ENCODE measurements around the gene DARS1.
A peak's percentile ranks its signal among the peaks of the same experiment; 100 is the strongest.

The DARS1 gene

GRCh38 chr2:136024616-136025015 is 39.2 kb upstream of the DARS1 start:
- Histone ChIP-seq H3K27me3 (ENCODE audit: control insufficient read depth, insufficient read depth, low read length) (0 out of 2 replicates have a peak, but pooled peaks cover 6% of the 10 kb centered on the region), H3K36me3 (ENCODE audit: control insufficient read depth, insufficient read depth, low read length) (no peaks in the 10 kb centered on the region), H3K9me3 (ENCODE audit: control insufficient read depth, insufficient read depth, low read length) (no peaks in the 10 kb centered on the region), H3K4me1 (ENCODE audit: control insufficient read depth, insufficient read depth, low read length) (peaks cover 22% of the 10 kb centered on the region), H3K9ac (ENCODE audit: low read depth, low read length) (0 out of 2 replicates have a peak overlapping the region, but pooled peaks have one; percentile 70), H3K27ac (ENCODE audit: low read depth, low read length) (peak overlapping the region; percentile 93), H3K4me3 (ENCODE audit: low read depth, low read length) (peak overlapping the region; percentile 61)

GRCh38 chr2:136024185-136024584 is 38.8 kb upstream of the DARS1 start:
- Histone ChIP-seq H3K9ac (ENCODE audit: low read depth, low read length) (no peak overlapping the region), H3K27me3 (ENCODE audit: control insufficient read depth, insufficient read depth, low read length) (0 out of 2 replicates have a peak, but pooled peaks cover 6% of the 10 kb centered on the region), H3K4me1 (ENCODE audit: control insufficient read depth, insufficient read depth, low read length) (peaks cover 22% of the 10 kb centered on the region), H3K4me3 (ENCODE audit: low read depth, low read length) (no peak overlapping the region), H3K9me3 (ENCODE audit: control insufficient read depth, insufficient read depth, low read length) (no peaks in the 10 kb centered on the region), H3K36me3 (ENCODE audit: control insufficient read depth, insufficient read depth, low read length) (no peaks in the 10 kb centered on the region), H3K27ac (ENCODE audit: low read depth, low read length) (peak overlapping the region; percentile 93)

- Histone ChIP-seq H3K9me3 (ENCODE audit: control insufficient read depth, insufficient read depth, low read length) (no peaks in the 10 kb centered on the region), H3K27ac (ENCODE audit: low read depth, low read length) (no peak overlapping the region), H3K4me3 (ENCODE audit: low read depth, low read length) (no peak overlapping the region), H3K9ac (ENCODE audit: low read depth, low read length) (no peak overlapping the region), H3K4me1 (ENCODE audit: control insufficient read depth, insufficient read depth, low read length) (peaks cover 22% of the 10 kb centered on the region), H3K36me3 (ENCODE audit: control insufficient read depth, insufficient read depth, low read length) (no peaks in the 10 kb centered on the region), H3K27me3 (ENCODE audit: control insufficient read depth, insufficient read depth, low read length) (0 out of 2 replicates have a peak, but pooled peaks cover 6% of the 10 kb centered on the region)
Measured at GRCh38 chr2:136023416-136023815, 38.0 kb upstream of the DARS1 start.

- Histone ChIP-seq H3K9ac (ENCODE audit: low read depth, low read length) (no peak overlapping the region), H3K27me3 (ENCODE audit: control insufficient read depth, insufficient read depth, low read length) (0 out of 2 replicates have a peak, but pooled peaks cover 6% of the 10 kb centered on the region), H3K27ac (ENCODE audit: low read depth, low read length) (no peak overlapping the region), H3K9me3 (ENCODE audit: control insufficient read depth, insufficient read depth, low read length) (no peaks in the 10 kb centered on the region), H3K4me1 (ENCODE audit: control insufficient read depth, insufficient read depth, low read length) (peaks cover 22% of the 10 kb centered on the region), H3K4me3 (ENCODE audit: low read depth, low read length) (no peak overlapping the region), H3K36me3 (ENCODE audit: control insufficient read depth, insufficient read depth, low read length) (no peaks in the 10 kb centered on the region)
Measured at GRCh38 chr2:136022396-136023146, 37.1 kb upstream of the DARS1 start.

GRCh38 chr2:136021976-136022375 is 36.5 kb upstream of the DARS1 start:
- 0 out of 2 replicates have a peak, but pooled peaks cover 6% of the 10 kb centered on the region for H3K27me3 ChIP-seq (ENCODE audit: control insufficient read depth, insufficient read depth, low read length)
- H3K9me3 ChIP-seq (ENCODE audit: control insufficient read depth, insufficient read depth, low read length), result no peaks in the 10 kb centered on the region

GRCh38 chr2:136021406-136021805 is 36.0 kb upstream of the DARS1 start:
- H3K27me3 ChIP-seq (ENCODE audit: control insufficient read depth, insufficient read depth, low read length), result 0 out of 2 replicates have a peak, but pooled peaks cover 6% of the 10 kb centered on the region
- no peaks in the 10 kb centered on the region for H3K9me3 ChIP-seq (ENCODE audit: control insufficient read depth, insufficient read depth, low read length)
- no peak overlapping the region for H3K9ac ChIP-seq (ENCODE audit: low read depth, low read length)
- no peak overlapping the region for H3K4me3 ChIP-seq (ENCODE audit: low read depth, low read length)
- H3K27ac ChIP-seq (ENCODE audit: low read depth, low read length), result no peak overlapping the region
- H3K36me3 ChIP-seq (ENCODE audit: control insufficient read depth, insufficient read depth, low read length), result no peaks in the 10 kb centered on the region
- H3K4me1 ChIP-seq (ENCODE audit: control insufficient read depth, insufficient read depth, low read length), result peaks cover 14% of the 10 kb centered on the region

More at GRCh38 chr2:136021976-136022375, 36.5 kb upstream of the DARS1 start:
- Histone ChIP-seq H3K27ac (ENCODE audit: low read depth, low read length) (no peak overlapping the region), H3K9ac (ENCODE audit: low read depth, low read length) (no peak overlapping the region), H3K4me1 (ENCODE audit: control insufficient read depth, insufficient read depth, low read length) (peaks cover 16% of the 10 kb centered on the region), H3K36me3 (ENCODE audit: control insufficient read depth, insufficient read depth, low read length) (no peaks in the 10 kb centered on the region), H3K4me3 (ENCODE audit: low read depth, low read length) (no peak overlapping the region)

- Histone ChIP-seq H3K4me3 (ENCODE audit: low read depth, low read length) (no peak overlapping the region), H3K9me3 (ENCODE audit: control insufficient read depth, insufficient read depth, low read length) (no peaks in the 10 kb centered on the region), H3K27me3 (ENCODE audit: control insufficient read depth, insufficient read depth, low read length) (0 out of 2 replicates have a peak, but pooled peaks cover 2% of the 10 kb centered on the region), H3K4me1 (ENCODE audit: control insufficient read depth, insufficient read depth, low read length) (peaks cover 11% of the 10 kb centered on the region), H3K36me3 (ENCODE audit: control insufficient read depth, insufficient read depth, low read length) (no peaks in the 10 kb centered on the region), H3K27ac (ENCODE audit: low read depth, low read length) (no peak overlapping the region), H3K9ac (ENCODE audit: low read depth, low read length) (no peak overlapping the region)
Measured at GRCh38 chr2:136020831-136021230, 35.4 kb upstream of the DARS1 start.

GRCh38 chr2:136019825-136020224 is 34.4 kb upstream of the DARS1 start:
- no peak overlapping the region for H3K27ac ChIP-seq (ENCODE audit: low read depth, low read length)
- no peaks in the 10 kb centered on the region for H3K27me3 ChIP-seq (ENCODE audit: control insufficient read depth, insufficient read depth, low read length)
- H3K4me1 ChIP-seq (ENCODE audit: control insufficient read depth, insufficient read depth, low read length), result peaks cover 3% of the 10 kb centered on the region
- H3K4me3 ChIP-seq (ENCODE audit: low read depth, low read length), result no peak overlapping the region
- H3K9ac ChIP-seq (ENCODE audit: low read depth, low read length), result no peak overlapping the region
- no peaks in the 10 kb centered on the region for H3K9me3 ChIP-seq (ENCODE audit: control insufficient read depth, insufficient read depth, low read length)
- no peaks in the 10 kb centered on the region for H3K36me3 ChIP-seq (ENCODE audit: control insufficient read depth, insufficient read depth, low read length)

- Histone ChIP-seq H3K4me1 (ENCODE audit: control insufficient read depth, insufficient read depth, low read length) (no peaks in the 10 kb centered on the region), H3K36me3 (ENCODE audit: control insufficient read depth, insufficient read depth, low read length) (no peaks in the 10 kb centered on the region), H3K9ac (ENCODE audit: low read depth, low read length) (no peak overlapping the region), H3K27ac (ENCODE audit: low read depth, low read length) (no peak overlapping the region), H3K27me3 (ENCODE audit: control insufficient read depth, insufficient read depth, low read length) (no peaks in the 10 kb centered on the region), H3K4me3 (ENCODE audit: low read depth, low read length) (no peak overlapping the region), H3K9me3 (ENCODE audit: control insufficient read depth, insufficient read depth, low read length) (no peaks in the 10 kb centered on the region)
Measured at GRCh38 chr2:136019306-136019705, 33.9 kb upstream of the DARS1 start.

- H3K27ac ChIP-seq (ENCODE audit: low read depth, low read length), result no peak overlapping the region
- no peak overlapping the region for H3K9ac ChIP-seq (ENCODE audit: low read depth, low read length)
- no peaks in the 10 kb centered on the region for H3K9me3 ChIP-seq (ENCODE audit: control insufficient read depth, insufficient read depth, low read length)
- H3K36me3 ChIP-seq (ENCODE audit: control insufficient read depth, insufficient read depth, low read length), result no peaks in the 10 kb centered on the region
- H3K4me3 ChIP-seq (ENCODE audit: low read depth, low read length), result no peak overlapping the region
- H3K4me1 ChIP-seq (ENCODE audit: control insufficient read depth, insufficient read depth, low read length), result peaks cover 5% of the 10 kb centered on the region; the same call in 1 of the 2 replicates
- H3K27me3 ChIP-seq (ENCODE audit: control insufficient read depth, insufficient read depth, low read length), result no peaks in the 10 kb centered on the region
Measured at GRCh38 chr2:136017786-136018185, 32.4 kb upstream of the DARS1 start.

GRCh38 chr2:136016836-136017235 is 31.4 kb upstream of the DARS1 start:
- no peak overlapping the region for H3K9ac ChIP-seq (ENCODE audit: low read depth, low read length)
- H3K9me3 ChIP-seq (ENCODE audit: control insufficient read depth, insufficient read depth, low read length), result no peaks in the 10 kb centered on the region
- H3K36me3 ChIP-seq (ENCODE audit: control insufficient read depth, insufficient read depth, low read length), result no peaks in the 10 kb centered on the region
- no peak overlapping the region for H3K4me3 ChIP-seq (ENCODE audit: low read depth, low read length)
- H3K4me1 ChIP-seq (ENCODE audit: control insufficient read depth, insufficient read depth, low read length), result peaks cover 5% of the 10 kb centered on the region; the same call in 1 of the 2 replicates
- no peak overlapping the region for H3K27ac ChIP-seq (ENCODE audit: low read depth, low read length)
- H3K27me3 ChIP-seq (ENCODE audit: control insufficient read depth, insufficient read depth, low read length), result no peaks in the 10 kb centered on the region
